ENCODE data around the gene FOXF1.

The FOXF1 gene

GRCh38 chr16:86515777-86516622 lies 5.7 kb downstream of the FOXF1 start:
- no peak overlapping the region for H3K4me3 ChIP-seq (ENCODE audit: low read depth, low read length)

GRCh38 chr16:86516623-86517003 lies 6.3 kb downstream of the FOXF1 start:
- H3K4me3 ChIP-seq (ENCODE audit: low read depth, low read length), result no peak overlapping the region

- no peak overlapping the region for H3K4me3 ChIP-seq (ENCODE audit: low read depth, low read length)
These were observed 6.7 kb downstream of the FOXF1 start for GRCh38 chr16:86517033-86517432.

- no peak overlapping the region for H3K4me3 ChIP-seq (ENCODE audit: low read depth, low read length)
These were observed 7.4 kb downstream of the FOXF1 start for GRCh38 chr16:86517652-86518258.

GRCh38 chr16:86519007-86519648 lies 8.8 kb downstream of the FOXF1 start:
- no peak overlapping the region for H3K4me3 ChIP-seq (ENCODE audit: low read depth, low read length)

- no peak overlapping the region for H3K4me3 ChIP-seq (ENCODE audit: low read depth, low read length)
These were observed 9.5 kb downstream of the FOXF1 start for GRCh38 chr16:86519649-86520316.

GRCh38 chr16:86520317-86521210 lies 10.2 kb downstream of the FOXF1 start:
- no peak overlapping the region for H3K4me3 ChIP-seq (ENCODE audit: low read depth, low read length)

GRCh38 chr16:86521236-86522197 lies 11.2 kb downstream of the FOXF1 start:
- no peak overlapping the region for H3K4me3 ChIP-seq (ENCODE audit: low read depth, low read length)

- H3K4me3 ChIP-seq (ENCODE audit: low read depth, low read length), result no peak overlapping the region
These were observed 12.3 kb downstream of the FOXF1 start for GRCh38 chr16:86522634-86523033.

GRCh38 chr16:86523166-86523740 lies 12.9 kb downstream of the FOXF1 start:
- H3K4me3 ChIP-seq (ENCODE audit: low read depth, low read length), result no peak overlapping the region

- no peak overlapping the region for H3K4me3 ChIP-seq (ENCODE audit: low read depth, low read length)
These were observed 13.7 kb downstream of the FOXF1 start for GRCh38 chr16:86524029-86524428.

- no peak overlapping the region for H3K4me3 ChIP-seq (ENCODE audit: low read depth, low read length)
These were observed 15.4 kb downstream of the FOXF1 start for GRCh38 chr16:86525696-86526095.

GRCh38 chr16:86527366-86527765 lies 17.0 kb downstream of the FOXF1 start:
- H3K4me3 ChIP-seq (ENCODE audit: low read depth, low read length), result no peak overlapping the region

- no peak overlapping the region for H3K4me3 ChIP-seq (ENCODE audit: low read depth, low read length)
These were observed 18.0 kb downstream of the FOXF1 start for GRCh38 chr16:86528061-86528929.

- H3K4me3 ChIP-seq (ENCODE audit: low read depth, low read length), result no peak overlapping the region
These were observed 18.8 kb downstream of the FOXF1 start for GRCh38 chr16:86529160-86529559.

- H3K4me3 ChIP-seq (ENCODE audit: low read depth, low read length), result no peak overlapping the region
These were observed 20.2 kb downstream of the FOXF1 start for GRCh38 chr16:86530251-86531190.

GRCh38 chr16:86531191-86531545 lies 20.8 kb downstream of the FOXF1 start:
- no peak overlapping the region for H3K4me3 ChIP-seq (ENCODE audit: low read depth, low read length)

All from iPS-11a (cell line).